Neural cell (in vitro differentiated cells): Measurements from ENCODE around the gene HEMK1.

ENCODE experiments used
- CTCF ChIP-seq: fragments of 450-650 bp; IDR thresholded peaks from 2 replicates; pipeline ENCODE4 v1.5.1; 2014; ENCODE audit warnings: antibody characterized with exemption, mild to moderate bottlenecking, moderate library complexity; ENCODE audit not compliant: poor library complexity, severe bottlenecking
- EP300 ChIP-seq: fragments of 450-650 bp; conservative IDR thresholded peaks from 2 replicates; pipeline ENCODE4 v1.6.1; 2014; ENCODE audit warnings: antibody characterized with exemption, mild to moderate bottlenecking, moderate library complexity; ENCODE audit not compliant: poor library complexity, severe bottlenecking
- SMC3 ChIP-seq: fragments of 450-650 bp; conservative IDR thresholded peaks from 2 replicates; pipeline ENCODE4 v1.6.1; 2014; ENCODE audit warnings: antibody characterized with exemption, mild to moderate bottlenecking, moderate library complexity; ENCODE audit not compliant: poor library complexity
- TF ChIP-seq, protein P1 (sequence below): IDR thresholded peaks from 2 replicates; pipeline ENCODE4 v1.6.1; 2012; ENCODE audit warnings: borderline replicate concordance

DNA sequence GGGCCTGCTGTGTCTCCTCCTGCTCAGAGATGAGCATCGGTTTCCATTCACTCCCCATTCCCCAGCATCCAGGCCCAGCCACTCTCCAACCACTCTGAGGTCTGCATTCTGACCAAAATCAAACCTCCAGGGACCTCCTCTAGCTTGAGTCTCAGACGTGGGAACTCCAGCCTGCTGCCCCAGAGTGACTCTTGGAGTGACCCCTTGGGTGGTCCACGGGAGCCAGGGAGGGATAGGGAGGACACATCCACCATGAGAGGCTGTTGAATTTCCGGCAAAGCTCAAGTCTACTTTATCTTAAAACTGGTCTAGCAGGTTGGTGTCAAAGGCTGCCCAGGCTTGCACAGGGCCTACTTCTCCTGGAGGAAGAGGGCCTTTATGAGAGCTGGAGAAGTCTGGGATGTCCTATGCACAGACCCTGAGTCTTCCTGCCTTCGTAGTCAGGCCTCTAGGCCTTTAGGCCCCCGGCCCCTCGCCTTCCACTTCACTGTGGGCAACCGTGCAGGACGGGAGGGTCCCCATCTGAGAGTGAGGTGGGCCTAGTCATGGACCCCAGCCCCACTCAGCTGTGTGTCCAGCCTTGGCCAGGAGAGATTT is 33.4 kb downstream of the HEMK1 start:
- no peak for TF ChIP-seq CTCF
- TF ChIP-seq, protein P1, sequence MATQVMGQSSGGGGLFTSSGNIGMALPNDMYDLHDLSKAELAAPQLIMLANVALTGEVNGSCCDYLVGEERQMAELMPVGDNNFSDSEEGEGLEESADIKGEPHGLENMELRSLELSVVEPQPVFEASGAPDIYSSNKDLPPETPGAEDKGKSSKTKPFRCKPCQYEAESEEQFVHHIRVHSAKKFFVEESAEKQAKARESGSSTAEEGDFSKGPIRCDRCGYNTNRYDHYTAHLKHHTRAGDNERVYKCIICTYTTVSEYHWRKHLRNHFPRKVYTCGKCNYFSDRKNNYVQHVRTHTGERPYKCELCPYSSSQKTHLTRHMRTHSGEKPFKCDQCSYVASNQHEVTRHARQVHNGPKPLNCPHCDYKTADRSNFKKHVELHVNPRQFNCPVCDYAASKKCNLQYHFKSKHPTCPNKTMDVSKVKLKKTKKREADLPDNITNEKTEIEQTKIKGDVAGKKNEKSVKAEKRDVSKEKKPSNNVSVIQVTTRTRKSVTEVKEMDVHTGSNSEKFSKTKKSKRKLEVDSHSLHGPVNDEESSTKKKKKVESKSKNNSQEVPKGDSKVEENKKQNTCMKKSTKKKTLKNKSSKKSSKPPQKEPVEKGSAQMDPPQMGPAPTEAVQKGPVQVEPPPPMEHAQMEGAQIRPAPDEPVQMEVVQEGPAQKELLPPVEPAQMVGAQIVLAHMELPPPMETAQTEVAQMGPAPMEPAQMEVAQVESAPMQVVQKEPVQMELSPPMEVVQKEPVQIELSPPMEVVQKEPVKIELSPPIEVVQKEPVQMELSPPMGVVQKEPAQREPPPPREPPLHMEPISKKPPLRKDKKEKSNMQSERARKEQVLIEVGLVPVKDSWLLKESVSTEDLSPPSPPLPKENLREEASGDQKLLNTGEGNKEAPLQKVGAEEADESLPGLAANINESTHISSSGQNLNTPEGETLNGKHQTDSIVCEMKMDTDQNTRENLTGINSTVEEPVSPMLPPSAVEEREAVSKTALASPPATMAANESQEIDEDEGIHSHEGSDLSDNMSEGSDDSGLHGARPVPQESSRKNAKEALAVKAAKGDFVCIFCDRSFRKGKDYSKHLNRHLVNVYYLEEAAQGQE: no peak
- no peak for TF ChIP-seq SMC3
- TF ChIP-seq EP300: no peak
